HG02884 (cell line): ENCODE results near the gene ARHGDIG.
"Not testable (repeated sequence)": the region's sequence is repeated elsewhere in the genome, so short reads cannot be mapped to it uniquely, and the experiment has no call there.

Experiments used
- ATAC-seq: cut with Tn5 transposase; IDR thresholded peaks from one replicate; pipeline ENCODE4 v1.9.1; 2021; ENCODE audit warnings: mild to moderate bottlenecking, moderate library complexity; ENCODE audit not compliant: unreplicated experiment

Gene ARHGDIG

GRCh38 chr16:263182-263774, 17.1 kb upstream of the ARHGDIG start:
- no peak for ATAC-seq

- ATAC-seq: no peak
These were observed 16.4 kb upstream of the ARHGDIG start for GRCh38 chr16:263944-264343.

- no peak for ATAC-seq
These were observed 15.9 kb upstream of the ARHGDIG start for GRCh38 chr16:264440-264951.

GRCh38 chr16:265002-265529, 15.3 kb upstream of the ARHGDIG start:
- ATAC-seq: no peak

- no peak for ATAC-seq
These were observed 14.7 kb upstream of the ARHGDIG start for GRCh38 chr16:265711-266110.

- ATAC-seq: no peak
These were observed 13.9 kb upstream of the ARHGDIG start for GRCh38 chr16:266258-267164.

- ATAC-seq: not testable (repeated sequence)
These were observed 12.8 kb upstream of the ARHGDIG start for GRCh38 chr16:267562-267961.

- ATAC-seq: no peak
These were observed 12.0 kb upstream of the ARHGDIG start for GRCh38 chr16:268141-269053.

GRCh38 chr16:269061-269796, 11.2 kb upstream of the ARHGDIG start:
- no peak for ATAC-seq

GRCh38 chr16:270381-271255, 9.8 kb upstream of the ARHGDIG start:
- ATAC-seq: no peak

- no peak for ATAC-seq
These were observed 7.5 kb upstream of the ARHGDIG start for GRCh38 chr16:272633-273546.

- no peak for ATAC-seq
These were observed 6.6 kb upstream of the ARHGDIG start for GRCh38 chr16:273547-274421.

- ATAC-seq: no peak
These were observed 5.2 kb upstream of the ARHGDIG start for GRCh38 chr16:275041-275641.

GRCh38 chr16:275786-276232, 4.6 kb upstream of the ARHGDIG start, which contains the start of gene RGS11:
Gene RGS11 (minus strand): TSS chr16:275944. CDS start chr16:275911, 33 bp downstream.
- ATAC-seq: no peak

- no peak for ATAC-seq
These were observed 3.8 kb upstream of the ARHGDIG start for GRCh38 chr16:276426-277077.

GRCh38 chr16:278863-279366, 1.5 kb upstream of the ARHGDIG start:
- no peak for ATAC-seq
